Measurements from ENCODE around the gene SYCE1.
"Not testable (repeated sequence)": the region's sequence is repeated elsewhere in the genome, so short reads cannot be mapped to it uniquely, and the experiment has no call there.

Gene SYCE1, protein sequence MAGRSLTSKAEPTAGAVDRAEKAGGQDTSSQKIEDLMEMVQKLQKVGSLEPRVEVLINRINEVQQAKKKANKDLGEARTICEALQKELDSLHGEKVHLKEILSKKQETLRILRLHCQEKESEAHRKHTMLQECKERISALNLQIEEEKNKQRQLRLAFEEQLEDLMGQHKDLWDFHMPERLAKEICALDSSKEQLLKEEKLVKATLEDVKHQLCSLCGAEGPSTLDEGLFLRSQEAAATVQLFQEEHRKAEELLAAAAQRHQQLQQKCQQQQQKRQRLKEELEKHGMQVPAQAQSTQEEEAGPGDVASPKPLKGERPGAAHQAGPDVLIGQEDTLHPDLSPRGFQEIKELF

DNA sequence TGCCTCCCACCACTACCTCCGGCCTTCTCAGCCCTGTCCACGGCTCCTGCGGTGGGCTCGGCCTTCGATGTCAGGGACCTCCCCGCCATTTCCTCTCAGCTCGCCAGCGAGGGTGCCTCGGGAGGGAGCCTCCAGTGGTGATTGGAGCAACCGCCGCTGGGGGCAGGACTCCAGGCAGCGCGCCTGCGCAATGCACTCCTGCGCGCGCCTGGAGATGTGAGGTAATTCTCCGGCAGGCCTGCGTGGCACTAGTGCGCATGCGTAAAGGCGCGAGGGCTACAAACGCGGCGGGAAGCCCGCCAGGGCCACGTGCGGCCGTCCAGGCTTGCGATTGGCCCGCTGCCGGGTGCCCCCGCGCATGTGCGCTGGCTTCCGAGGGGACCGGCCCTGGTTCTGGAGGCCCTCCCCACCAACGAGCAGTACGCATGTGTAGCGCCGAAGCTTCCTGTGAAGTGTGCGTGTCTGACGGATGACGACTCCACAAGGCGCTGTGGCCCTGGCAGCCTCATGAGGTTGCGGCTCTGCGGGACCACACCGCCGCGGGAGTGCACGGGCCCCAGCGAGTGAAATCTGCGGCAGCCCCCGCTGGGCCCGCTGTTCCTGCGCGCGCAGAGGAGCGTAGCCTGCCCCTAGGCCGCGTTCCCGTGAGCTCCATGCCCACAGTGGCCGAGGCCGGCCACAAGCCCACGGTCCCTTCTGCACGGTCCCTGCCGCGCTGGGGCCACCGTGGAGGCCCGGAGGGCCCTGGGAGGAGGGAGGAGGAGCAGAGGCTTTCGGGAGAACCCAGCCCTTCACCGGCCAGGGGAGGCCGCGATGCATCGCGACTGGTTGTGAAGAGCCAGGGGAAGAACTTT is at the start of gene SYCE1:
Gene SYCE1, minus strand, starts transcription at position 143 of the 854 bp plus-strand sequence. Its CDS starts 54 bp downstream, at position 89.
- no peak for DNase-seq (ENCODE audit: low read depth)
- H3K9me3 ChIP-seq (ENCODE audit: control insufficient read depth, low read length): no peaks in the 10 kb centered on the region
- H3K36me3 ChIP-seq (ENCODE audit: control insufficient read depth, insufficient read depth, low read length, severe bottlenecking): no peaks in the 10 kb centered on the region
- H3K4me3 ChIP-seq (ENCODE audit: low read length): peak within 1 kb of the TSS; percentile 37
- H3K27me3 ChIP-seq (replicated peaks; ENCODE audit: control insufficient read depth, insufficient read depth, low read length): peaks cover 8% of the 10 kb centered on the region
- H3K4me1 ChIP-seq (ENCODE audit: control insufficient read depth, insufficient read depth, low read length): no peaks in the 10 kb centered on the region
- no peak within 1 kb of the TSS for H3K9ac ChIP-seq (ENCODE audit: low read length)

DNA sequence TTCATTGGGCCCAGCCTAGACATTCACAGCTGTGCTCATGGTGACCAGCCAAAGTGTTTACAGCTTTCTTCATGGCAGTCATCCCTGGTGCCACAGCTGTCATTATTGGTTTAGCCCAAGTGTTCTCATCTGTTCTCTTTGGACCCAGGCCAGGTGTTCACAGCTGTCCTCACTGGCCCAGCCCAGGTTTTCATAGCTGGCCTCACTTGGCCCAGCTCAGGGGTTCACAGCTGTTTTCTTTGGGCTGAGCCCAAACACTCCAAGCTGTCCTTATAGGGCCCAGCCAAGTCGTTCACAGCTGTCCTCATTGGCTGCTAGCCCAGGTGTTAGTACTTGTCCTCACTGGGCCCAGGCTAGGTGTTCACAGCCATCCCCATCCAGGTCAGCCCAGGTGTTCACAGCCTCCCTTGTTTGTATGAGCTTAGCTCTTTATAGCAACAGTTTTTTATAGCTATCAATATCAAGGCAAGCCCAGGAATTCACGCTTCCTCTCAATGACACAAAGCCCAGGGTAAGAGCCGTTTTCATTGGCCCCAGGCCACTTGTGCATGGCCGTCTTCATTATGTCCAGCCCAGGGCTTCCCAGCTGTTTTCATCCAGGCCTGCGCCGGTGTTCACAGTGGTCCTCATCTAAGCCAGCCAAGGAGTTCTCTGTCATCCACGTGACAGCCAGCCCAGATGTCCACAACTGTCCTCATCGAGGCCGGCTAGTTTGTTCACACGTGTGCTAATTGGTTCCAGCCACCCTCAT is 49.6 kb upstream of the SYCE1 start:
- no peak overlapping the region for H3K4me3 ChIP-seq (ENCODE audit: low read length)

DNA sequence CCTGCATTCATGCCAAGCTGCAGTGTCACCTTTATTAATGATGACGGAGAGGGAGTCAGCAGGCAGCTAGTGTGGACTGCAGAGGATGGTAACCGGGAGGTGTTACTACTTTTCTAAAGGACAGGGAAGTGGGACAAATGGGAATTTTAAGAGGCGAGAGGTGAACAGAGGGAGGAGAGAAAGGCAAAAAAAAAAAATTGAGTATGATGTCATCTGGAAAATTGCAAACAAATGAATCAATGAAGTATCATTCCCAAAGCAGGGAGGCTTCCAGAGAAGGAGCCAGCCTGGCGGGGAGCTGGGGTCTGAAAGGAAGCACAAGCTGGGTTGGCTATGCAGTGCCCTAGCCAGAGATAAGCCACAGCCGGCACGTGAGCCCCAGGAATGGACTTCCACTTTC is 48.3 kb upstream of the SYCE1 start:
- no peak overlapping the region for H3K9ac ChIP-seq (ENCODE audit: low read length)
- H3K27me3 ChIP-seq (replicated peaks; ENCODE audit: control insufficient read depth, insufficient read depth, low read length): peaks cover 20% of the 10 kb centered on the region
- no peaks in the 10 kb centered on the region for H3K4me1 ChIP-seq (ENCODE audit: control insufficient read depth, insufficient read depth, low read length)
- peaks cover 11% of the 10 kb centered on the region for H3K9me3 ChIP-seq (ENCODE audit: control insufficient read depth, low read length)
- no peaks in the 10 kb centered on the region for H3K36me3 ChIP-seq (ENCODE audit: control insufficient read depth, insufficient read depth, low read length, severe bottlenecking)
- no peak for DNase-seq (ENCODE audit: low read depth)
- no peak overlapping the region for H3K4me3 ChIP-seq (ENCODE audit: low read length)

More for the DNA sequence above, 49.6 kb upstream of the SYCE1 start:
- Histone ChIP-seq H3K27me3 (replicated peaks; ENCODE audit: control insufficient read depth, insufficient read depth, low read length) (peaks cover 11% of the 10 kb centered on the region), H3K9me3 (ENCODE audit: control insufficient read depth, low read length) (peaks cover 10% of the 10 kb centered on the region), H3K4me1 (ENCODE audit: control insufficient read depth, insufficient read depth, low read length) (no peaks in the 10 kb centered on the region), H3K9ac (ENCODE audit: low read length) (no peak overlapping the region), H3K36me3 (ENCODE audit: control insufficient read depth, insufficient read depth, low read length, severe bottlenecking) (no peaks in the 10 kb centered on the region)
- DNase-seq (ENCODE audit: low read depth): no peak

DNA sequence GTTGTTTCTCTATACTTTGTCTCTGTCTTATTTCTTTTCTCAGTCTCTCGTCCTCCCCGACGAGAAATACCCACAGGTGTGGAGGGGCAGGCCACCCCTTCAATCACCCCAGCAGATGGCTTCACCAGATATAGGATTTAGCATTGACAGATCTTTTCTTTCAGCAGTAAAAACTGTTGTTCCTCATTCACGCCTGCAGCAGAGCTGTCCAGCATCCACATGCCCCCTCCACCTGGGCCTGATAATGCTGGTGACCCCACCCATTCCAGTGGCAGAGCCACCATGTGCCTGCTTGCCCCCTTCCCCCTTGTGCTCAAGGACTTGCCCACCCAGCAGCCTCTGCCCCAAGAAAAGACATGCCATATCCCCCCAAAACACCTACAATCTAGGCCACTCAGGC is 45.7 kb upstream of the SYCE1 start:
- Histone ChIP-seq H3K4me1 (ENCODE audit: control insufficient read depth, insufficient read depth, low read length) (no peaks in the 10 kb centered on the region), H3K27me3 (replicated peaks; ENCODE audit: control insufficient read depth, insufficient read depth, low read length) (peaks cover 42% of the 10 kb centered on the region)

DNA sequence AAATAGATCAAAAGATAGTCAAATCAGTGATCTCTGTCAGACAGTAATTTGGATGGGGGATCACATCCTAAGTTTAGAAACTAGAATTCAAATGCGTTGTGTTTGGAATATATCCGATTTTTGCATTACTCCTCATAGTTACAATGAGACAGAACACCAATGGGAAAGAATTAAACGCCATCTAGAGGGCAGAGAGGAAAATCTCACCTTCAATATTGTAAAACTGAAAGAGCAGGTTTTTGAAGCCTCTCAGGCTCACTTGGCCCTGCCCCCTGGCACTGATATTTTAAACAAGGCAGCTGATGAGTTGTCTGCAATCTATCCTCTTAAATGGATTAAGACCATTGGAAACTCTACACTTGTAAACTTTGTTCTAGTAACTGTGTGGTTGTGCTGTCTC is 43.5 kb upstream of the SYCE1 start:
- Histone ChIP-seq H3K4me1 (ENCODE audit: control insufficient read depth, insufficient read depth, low read length) (no peaks in the 10 kb centered on the region), H3K4me3 (ENCODE audit: low read length) (no peak overlapping the region), H3K27me3 (replicated peaks; ENCODE audit: control insufficient read depth, insufficient read depth, low read length) (peaks cover 56% of the 10 kb centered on the region), H3K9me3 (ENCODE audit: control insufficient read depth, low read length) (peaks cover 36% of the 10 kb centered on the region), H3K9ac (ENCODE audit: low read length) (no peak overlapping the region), H3K36me3 (ENCODE audit: control insufficient read depth, insufficient read depth, low read length, severe bottlenecking) (no peaks in the 10 kb centered on the region)
- peak; percentile 70 for DNase-seq (ENCODE audit: low read depth)

More for the DNA sequence above, 45.7 kb upstream of the SYCE1 start:
- no peak overlapping the region for H3K4me3 ChIP-seq (ENCODE audit: low read length)
- no peak overlapping the region for H3K9ac ChIP-seq (ENCODE audit: low read length)
- peaks cover 29% of the 10 kb centered on the region for H3K9me3 ChIP-seq (ENCODE audit: control insufficient read depth, low read length)
- no peaks in the 10 kb centered on the region for H3K36me3 ChIP-seq (ENCODE audit: control insufficient read depth, insufficient read depth, low read length, severe bottlenecking)
- no peak for DNase-seq (ENCODE audit: low read depth)

DNA sequence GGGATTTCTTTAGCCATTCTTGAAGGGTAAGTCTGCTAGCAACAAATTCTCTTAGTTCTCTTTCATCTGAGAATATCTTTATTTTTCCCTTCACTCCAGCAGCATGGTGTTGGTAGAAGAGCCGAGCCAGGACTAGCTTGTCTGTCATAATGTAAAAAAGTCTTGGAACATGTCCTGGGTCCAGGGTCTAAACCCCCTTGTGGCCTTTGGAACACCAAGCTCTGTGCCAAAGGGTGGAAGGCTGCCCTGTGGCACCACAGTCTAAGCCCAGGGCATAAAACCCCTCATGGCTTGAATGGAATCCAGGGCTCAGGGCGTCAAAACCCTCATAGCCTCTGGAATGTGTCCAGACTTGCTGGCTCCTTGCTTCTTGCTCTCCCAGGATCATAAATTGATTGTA is 38.1 kb upstream of the SYCE1 start:
- Histone ChIP-seq H3K27me3 (replicated peaks; ENCODE audit: control insufficient read depth, insufficient read depth, low read length) (peaks cover 47% of the 10 kb centered on the region), H3K9me3 (ENCODE audit: control insufficient read depth, low read length) (peaks cover 31% of the 10 kb centered on the region)
- not testable (repeated sequence) for H3K4me1 ChIP-seq (ENCODE audit: control insufficient read depth, insufficient read depth, low read length); H3K36me3 ChIP-seq (ENCODE audit: control insufficient read depth, insufficient read depth, low read length, severe bottlenecking); H3K9ac ChIP-seq (ENCODE audit: low read length); H3K4me3 ChIP-seq (ENCODE audit: low read length); DNase-seq (ENCODE audit: low read depth)

DNA sequence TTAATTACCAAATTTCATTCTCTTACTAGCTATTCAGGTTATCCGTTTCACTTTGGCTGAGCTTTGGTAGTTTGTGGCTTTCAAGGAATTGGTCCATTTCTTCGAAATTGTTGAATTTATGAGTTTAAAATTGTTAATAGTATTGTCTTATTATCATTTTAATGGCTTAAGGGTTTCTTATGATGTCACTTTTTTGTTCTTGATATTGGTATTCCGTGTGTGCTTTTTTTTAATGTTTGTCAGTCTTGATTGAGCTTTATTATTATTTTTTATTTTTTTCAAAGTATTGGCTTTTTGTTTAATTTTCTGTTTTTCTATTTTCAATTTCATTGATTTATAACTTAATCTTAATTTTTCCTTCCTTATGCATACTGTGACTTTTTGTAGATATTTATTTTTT is 35.3 kb upstream of the SYCE1 start:
- Histone ChIP-seq H3K4me3 (ENCODE audit: low read length) (no peak overlapping the region), H3K36me3 (ENCODE audit: control insufficient read depth, insufficient read depth, low read length, severe bottlenecking) (no peaks in the 10 kb centered on the region), H3K4me1 (ENCODE audit: control insufficient read depth, insufficient read depth, low read length) (no peaks in the 10 kb centered on the region), H3K9me3 (ENCODE audit: control insufficient read depth, low read length) (peaks cover 16% of the 10 kb centered on the region), H3K27me3 (replicated peaks; ENCODE audit: control insufficient read depth, insufficient read depth, low read length) (peaks cover 31% of the 10 kb centered on the region), H3K9ac (ENCODE audit: low read length) (no peak overlapping the region)
- DNase-seq (ENCODE audit: low read depth): no peak

DNA sequence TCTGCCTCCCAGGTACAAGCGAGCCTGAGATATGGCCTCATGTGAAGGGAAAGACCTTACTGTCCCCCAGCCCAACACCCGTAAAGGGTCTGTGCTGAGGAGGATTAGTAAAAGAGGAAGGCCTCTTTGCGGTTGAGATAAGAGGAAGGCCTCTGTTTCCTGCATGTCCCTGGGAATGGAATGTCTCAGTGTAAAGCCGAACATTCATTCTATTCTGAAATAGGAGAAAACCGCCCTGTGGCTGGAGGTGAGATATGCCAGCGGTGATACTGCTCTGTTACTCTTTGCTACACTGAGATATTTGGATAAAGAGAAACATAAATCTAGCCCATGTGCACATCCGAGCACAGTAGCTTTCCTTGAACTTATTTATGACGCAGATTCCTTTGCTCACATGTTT is 34.5 kb upstream of the SYCE1 start:
- H3K36me3 ChIP-seq (ENCODE audit: control insufficient read depth, insufficient read depth, low read length, severe bottlenecking); H3K4me3 ChIP-seq (ENCODE audit: low read length); DNase-seq (ENCODE audit: low read depth); H3K9ac ChIP-seq (ENCODE audit: low read length); H3K4me1 ChIP-seq (ENCODE audit: control insufficient read depth, insufficient read depth, low read length): not testable (repeated sequence)
- H3K9me3 ChIP-seq (ENCODE audit: control insufficient read depth, low read length): peaks cover 12% of the 10 kb centered on the region
- H3K27me3 ChIP-seq (replicated peaks; ENCODE audit: control insufficient read depth, insufficient read depth, low read length): peaks cover 29% of the 10 kb centered on the region

DNA sequence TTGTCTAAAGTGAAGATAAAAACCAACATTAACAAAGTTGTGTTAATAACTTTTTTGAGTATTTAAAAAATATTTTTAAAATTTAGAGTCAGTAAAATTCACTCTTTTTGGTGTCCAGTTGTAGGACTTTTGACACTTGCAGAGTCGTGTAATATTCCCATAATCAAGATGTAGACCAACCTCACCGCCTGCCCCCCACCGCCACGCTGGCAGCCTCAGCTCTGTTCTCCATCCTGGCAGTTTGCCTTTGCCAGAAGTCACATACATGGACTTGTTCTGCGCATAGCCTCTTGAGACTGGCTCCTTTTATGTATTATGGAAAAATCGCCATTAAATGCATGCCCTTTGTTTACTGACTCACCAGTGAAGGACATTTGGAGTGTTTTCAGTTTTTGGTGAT is 27.3 kb upstream of the SYCE1 start:
- Histone ChIP-seq H3K27me3 (replicated peaks; ENCODE audit: control insufficient read depth, insufficient read depth, low read length) (peaks cover 37% of the 10 kb centered on the region), H3K9me3 (ENCODE audit: control insufficient read depth, low read length) (no peaks in the 10 kb centered on the region), H3K9ac (ENCODE audit: low read length) (no peak overlapping the region), H3K4me3 (ENCODE audit: low read length) (no peak overlapping the region), H3K4me1 (ENCODE audit: control insufficient read depth, insufficient read depth, low read length) (no peaks in the 10 kb centered on the region), H3K36me3 (ENCODE audit: control insufficient read depth, insufficient read depth, low read length, severe bottlenecking) (no peaks in the 10 kb centered on the region)
- no peak for DNase-seq (ENCODE audit: low read depth)

DNA sequence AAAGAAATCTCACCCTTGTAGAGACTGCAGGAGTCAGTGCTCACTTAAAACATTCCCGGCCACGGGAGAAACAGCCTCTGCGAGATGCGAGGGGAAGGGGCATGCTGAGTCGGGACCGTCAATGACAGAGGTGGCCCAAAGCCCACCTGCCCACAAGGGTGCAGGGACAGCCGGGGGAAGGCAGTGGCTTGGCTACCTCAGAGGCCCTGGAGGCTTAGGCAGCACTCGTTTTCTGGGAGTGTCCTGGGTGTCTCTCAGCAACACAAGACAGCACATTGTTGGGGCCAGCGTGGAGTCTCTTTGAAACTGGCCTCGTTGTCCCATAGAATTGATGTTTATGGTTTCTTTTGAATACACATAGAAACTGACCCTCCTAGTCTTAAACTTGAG is 25.6 kb upstream of the SYCE1 start:
- no peaks in the 10 kb centered on the region for H3K36me3 ChIP-seq (ENCODE audit: control insufficient read depth, insufficient read depth, low read length, severe bottlenecking)
- H3K4me3 ChIP-seq (ENCODE audit: low read length): no peak overlapping the region
- no peaks in the 10 kb centered on the region for H3K9me3 ChIP-seq (ENCODE audit: control insufficient read depth, low read length)

More for the DNA sequence above, 25.6 kb upstream of the SYCE1 start:
- H3K4me1 ChIP-seq (ENCODE audit: control insufficient read depth, insufficient read depth, low read length): no peaks in the 10 kb centered on the region
- no peak for DNase-seq (ENCODE audit: low read depth)
- H3K9ac ChIP-seq (ENCODE audit: low read length): no peak overlapping the region
- peaks cover 34% of the 10 kb centered on the region for H3K27me3 ChIP-seq (replicated peaks; ENCODE audit: control insufficient read depth, insufficient read depth, low read length)
